PC-3 (cell line): ENCODE results near the gene CPZ. TPM values are rescaled to one million over a fixed set of nuclear protein-coding genes. Genes with fewer than 3 reads are reported as not detected.

Experiments used
- ATAC-seq: fragments of 200-7000 bp; cut with Tn5 transposase; 2 replicates; pipeline ENCODE4 v1.9.1; 2020; ENCODE audit warnings: mild to moderate bottlenecking, moderate library complexity
- BruUV-seq: library from RNA; stranded (reverse); fragments of 400-500 nt; replicated peaks from 2 replicates; lab custom pipeline; 2021; lab: Mats Ljungman, UMichigan
- CTCF ChIA-PET: fragments of 300-600 bp; sonication (Branson Sonifier 250); formaldehyde crosslinking; loops from one replicate; lab custom pipeline; 2022; ENCODE audit warnings: antibody characterized with exemption; lab: Charles Lee
- POLR2A ChIA-PET: fragments of 300-600 bp; sonication (Branson Sonifier 250); formaldehyde crosslinking; loops from one replicate; lab custom pipeline; 2022; ENCODE audit warnings: antibody characterized with exemption; ENCODE audit not compliant: unreplicated experiment; lab: Charles Lee
- DNase-seq: peaks from one replicate; pipeline ENCODE4 v3.0.0-alpha.2; 2015
- H2AFZ ChIP-seq: fragments of 300-600 bp; sonication (generic); 2 replicates; pipeline ENCODE4 v1.6.0; 2016; ENCODE audit warnings: antibody characterized with exemption, low read length
- H3F3A ChIP-seq: fragments of 300-600 bp; sonication (generic); one replicate; pipeline ENCODE4 v1.6.0; 2017; ENCODE audit warnings: antibody characterized with exemption, low read length, control low read depth, mild to moderate bottlenecking; ENCODE audit not compliant: unreplicated experiment
- H3K27ac ChIP-seq: fragments of 300-600 bp; sonication (generic); 2 replicates; pipeline ENCODE4 v1.5.1; 2016; ENCODE audit warnings: mild to moderate bottlenecking, low read length
- H3K27me3 ChIP-seq: fragments of 300-600 bp; sonication (generic); 2 replicates; pipeline ENCODE4 v1.6.1; 2016; ENCODE audit warnings: low read length, mixed read lengths
- H3K36me3 ChIP-seq: fragments of 300-600 bp; sonication (generic); 2 replicates; pipeline ENCODE4 v1.6.1; 2016; ENCODE audit warnings: low read depth, mixed run types, low read length, mixed read lengths
- H3K4me1 ChIP-seq: fragments of 300-600 bp; sonication (generic); 2 replicates; pipeline ENCODE4 v1.5.1; 2016; ENCODE audit warnings: low read length; ENCODE audit not compliant: insufficient read depth
- H3K4me2 ChIP-seq: fragments of 300-600 bp; sonication (generic); 2 replicates; pipeline ENCODE4 v1.6.0; 2016; ENCODE audit warnings: low read length
- H3K4me3 ChIP-seq: fragments of 300-600 bp; sonication (generic); 2 replicates; pipeline ENCODE4 v1.5.1; 2016; ENCODE audit warnings: mild to moderate bottlenecking, low read length, mixed read lengths
- H3K79me2 ChIP-seq: fragments of 300-600 bp; sonication (generic); 2 replicates; pipeline ENCODE4 v1.6.1; 2017; ENCODE audit warnings: low read length, mixed read lengths
- H3K9ac ChIP-seq: fragments of 300-600 bp; sonication (generic); 2 replicates; pipeline ENCODE4 v1.6.0; 2016; ENCODE audit warnings: mild to moderate bottlenecking, low read length
- H3K9me2 ChIP-seq: fragments of 300-600 bp; sonication (generic); replicated peaks from 2 replicates; pipeline ENCODE4 v1.6.1; 2016; ENCODE audit warnings: mixed run types, low read length, mixed read lengths
- H3K9me3 ChIP-seq: fragments of 300-600 bp; sonication (generic); 2 replicates; pipeline ENCODE4 v1.6.1; 2016; ENCODE audit warnings: low read length, mixed read lengths
- H4K20me1 ChIP-seq: fragments of 300-600 bp; sonication (generic); 2 replicates; pipeline ENCODE4 v1.6.1; 2016; ENCODE audit warnings: low read length, mixed read lengths
- CTCF ChIP-seq: fragments of 300-600 bp; sonication (generic); conservative IDR thresholded peaks from 2 replicates; pipeline ENCODE4 v1.5.1; 2017; ENCODE audit warnings: antibody characterized with exemption, low read depth, mild to moderate bottlenecking, low read length
- EZH2 ChIP-seq: fragments of 300-600 bp; sonication (generic); IDR thresholded peaks from one replicate; pipeline ENCODE4 v1.6.1; 2017; ENCODE audit warnings: antibody characterized with exemption, mild to moderate bottlenecking, low read length; ENCODE audit not compliant: unreplicated experiment
- EZH2phosphoT487 ChIP-seq: fragments of 300-600 bp; sonication (generic); IDR thresholded peaks from 2 replicates; pipeline ENCODE4 v1.6.1; 2018; ENCODE audit warnings: mild to moderate bottlenecking, antibody characterized with exemption, low read length, borderline replicate concordance
- intact Hi-C: fragments of 100-400 bp; cut with micrococcal nuclease; formaldehyde crosslinking; loops from 2 replicates; pipeline ENCODE4 v1.9.0; 2023
- total RNA-seq: library from RNA; depleted of rRNA; stranded (reverse); fragments of >200 nt; gene quantifications from 2 replicates; pipeline ENCODE4 v1.2.3, GENCODE V29; 2014

Gene CPZ
- total RNA-seq, 1 experiment from 2014 or later, result 27.9 TPM

DNA sequence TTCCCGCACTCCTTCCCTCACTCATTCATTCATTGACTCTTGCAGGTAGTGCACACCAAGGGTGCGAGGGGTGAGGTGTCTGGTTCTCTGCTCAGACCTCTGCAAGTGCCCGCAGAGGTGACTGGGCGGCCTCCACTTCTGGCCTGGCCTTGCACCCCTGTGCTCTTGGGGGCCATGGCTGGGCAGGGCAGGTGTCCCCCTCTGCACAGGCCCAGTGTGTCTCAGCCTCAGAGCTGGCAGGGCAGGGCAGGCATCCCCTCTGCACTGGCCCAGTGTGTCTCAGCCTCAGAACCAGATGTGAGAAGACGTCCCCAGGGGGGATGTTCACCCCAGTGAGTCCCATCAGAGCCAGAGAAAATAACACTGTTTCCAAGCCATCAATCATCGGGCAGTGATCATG lies 16.8 kb downstream of the CPZ start:
- no peak overlapping the region for H3K4me3 ChIP-seq
- TF ChIP-seq EZH2phosphoT487 (no peak), CTCF (no peak), EZH2 (no peak)
- H4K20me1 ChIP-seq, result no peaks in the 10 kb centered on the region
- no peak for ATAC-seq
- no TSS peak for BruUV-seq
- no peaks in the 10 kb centered on the region for H3K79me2 ChIP-seq
- H3F3A ChIP-seq, result no peaks in the 10 kb centered on the region
- no peak overlapping the region for H3K27ac ChIP-seq
- no peak for DNase-seq
- no peak overlapping the region for H2AFZ ChIP-seq
- no peak overlapping the region for H3K4me2 ChIP-seq
- no peaks in the 10 kb centered on the region for H3K9me3 ChIP-seq
- H3K9me2 ChIP-seq, result no peaks in the 10 kb centered on the region
- no peaks in the 10 kb centered on the region for H3K27me3 ChIP-seq
- POLR2A ChIA-PET, result no interaction called here
- CTCF ChIA-PET, result no interaction called here
- H3K4me1 ChIP-seq, result no peaks in the 10 kb centered on the region
- no peak overlapping the region for H3K9ac ChIP-seq
- H3K36me3 ChIP-seq, result no peaks in the 10 kb centered on the region
- intact Hi-C loops, result no loop called here

- TF ChIP-seq EZH2, result no peak
- TF ChIP-seq EZH2phosphoT487, result no peak
- no peak for TF ChIP-seq CTCF
- no peak overlapping the region for H3K27ac ChIP-seq
- no peaks in the 10 kb centered on the region for H3K27me3 ChIP-seq
- no peaks in the 10 kb centered on the region for H3K9me2 ChIP-seq
- no peak overlapping the region for H2AFZ ChIP-seq
- no peak overlapping the region for H3K4me3 ChIP-seq
- ChIA-PET CTCF (no interaction called here), POLR2A (no interaction called here)
- intact Hi-C loops, result no loop called here
- no peaks in the 10 kb centered on the region for H3K79me2 ChIP-seq
- no peaks in the 10 kb centered on the region for H3K36me3 ChIP-seq
- H3K4me1 ChIP-seq, result no peaks in the 10 kb centered on the region
- no peaks in the 10 kb centered on the region for H3K9me3 ChIP-seq
- BruUV-seq, result no TSS peak
- H4K20me1 ChIP-seq, result no peaks in the 10 kb centered on the region
- no peak overlapping the region for H3K9ac ChIP-seq
- ATAC-seq, result no peak
- H3F3A ChIP-seq, result no peaks in the 10 kb centered on the region
- no peak for DNase-seq
- H3K4me2 ChIP-seq, result no peak overlapping the region
Measured at GRCh38 chr4:8609824-8610350, 17.3 kb downstream of the CPZ start.

DNA sequence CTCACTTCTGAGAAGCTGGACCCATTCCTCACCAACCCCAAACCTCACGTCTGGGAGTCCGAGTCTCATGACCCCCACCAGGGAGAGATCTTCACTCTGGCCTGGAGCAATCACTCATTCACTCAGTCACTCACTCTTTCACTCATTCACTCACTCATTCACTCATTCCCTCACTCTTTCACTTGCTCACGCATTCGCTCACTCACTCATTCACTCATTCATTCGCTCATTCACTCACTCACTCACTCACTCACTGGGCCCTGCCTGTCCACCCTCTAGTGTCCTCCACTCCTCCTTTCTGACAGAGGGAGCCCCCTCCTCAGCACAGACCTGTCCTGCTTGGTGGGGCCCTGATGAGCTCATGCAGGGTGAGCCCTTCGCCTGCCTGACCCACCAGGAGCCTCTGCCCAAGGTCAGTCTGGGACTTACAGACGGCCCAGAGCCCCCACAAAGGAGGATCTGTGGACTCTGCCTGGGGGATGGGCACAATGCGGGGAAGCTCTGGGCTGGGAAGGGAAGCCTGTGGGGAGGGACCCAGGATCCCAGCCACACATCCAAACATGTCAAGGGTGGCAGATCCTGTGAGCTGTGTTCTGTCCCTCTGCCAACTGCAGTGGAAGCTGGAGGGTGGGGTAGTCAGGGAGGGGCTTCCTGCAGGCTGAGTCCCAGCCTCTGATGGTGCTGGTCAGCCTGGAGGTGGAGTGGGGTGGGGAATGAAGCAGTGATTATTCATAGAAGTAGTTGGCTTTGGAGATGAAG lies 18.5 kb downstream of the CPZ start:
- H3K4me3 ChIP-seq, result no peak overlapping the region
- CTCF ChIA-PET, result interaction anchor here (0.6 kb wide), 2 partner anchors 34 to 74 kb away, joined by 5 to 6 read pairs; no protein-coding TSS in a partner anchor
- H4K20me1 ChIP-seq, result no peaks in the 10 kb centered on the region
- H2AFZ ChIP-seq, result no peak overlapping the region
- ATAC-seq (peak; percentile 29; the same call in 1 of the 2 replicates), DNase-seq (peak; percentile 6)
- POLR2A ChIA-PET, result no interaction called here
- no peaks in the 10 kb centered on the region for H3K36me3 ChIP-seq
- no peaks in the 10 kb centered on the region for H3K4me1 ChIP-seq
- no peaks in the 10 kb centered on the region for H3K27me3 ChIP-seq
- no TSS peak for BruUV-seq
- TF ChIP-seq CTCF (no peak), EZH2phosphoT487 (no peak), EZH2 (no peak)
- H3K9me3 ChIP-seq, result no peaks in the 10 kb centered on the region
- no peaks in the 10 kb centered on the region for H3K79me2 ChIP-seq
- no peaks in the 10 kb centered on the region for H3F3A ChIP-seq
- no peak overlapping the region for H3K9ac ChIP-seq
- H3K27ac ChIP-seq, result no peak overlapping the region
- H3K4me2 ChIP-seq, result no peak overlapping the region
- intact Hi-C loops, result no loop called here
- H3K9me2 ChIP-seq, result no peaks in the 10 kb centered on the region
